Measurements from ENCODE around the gene BRAT1.

DNA sequence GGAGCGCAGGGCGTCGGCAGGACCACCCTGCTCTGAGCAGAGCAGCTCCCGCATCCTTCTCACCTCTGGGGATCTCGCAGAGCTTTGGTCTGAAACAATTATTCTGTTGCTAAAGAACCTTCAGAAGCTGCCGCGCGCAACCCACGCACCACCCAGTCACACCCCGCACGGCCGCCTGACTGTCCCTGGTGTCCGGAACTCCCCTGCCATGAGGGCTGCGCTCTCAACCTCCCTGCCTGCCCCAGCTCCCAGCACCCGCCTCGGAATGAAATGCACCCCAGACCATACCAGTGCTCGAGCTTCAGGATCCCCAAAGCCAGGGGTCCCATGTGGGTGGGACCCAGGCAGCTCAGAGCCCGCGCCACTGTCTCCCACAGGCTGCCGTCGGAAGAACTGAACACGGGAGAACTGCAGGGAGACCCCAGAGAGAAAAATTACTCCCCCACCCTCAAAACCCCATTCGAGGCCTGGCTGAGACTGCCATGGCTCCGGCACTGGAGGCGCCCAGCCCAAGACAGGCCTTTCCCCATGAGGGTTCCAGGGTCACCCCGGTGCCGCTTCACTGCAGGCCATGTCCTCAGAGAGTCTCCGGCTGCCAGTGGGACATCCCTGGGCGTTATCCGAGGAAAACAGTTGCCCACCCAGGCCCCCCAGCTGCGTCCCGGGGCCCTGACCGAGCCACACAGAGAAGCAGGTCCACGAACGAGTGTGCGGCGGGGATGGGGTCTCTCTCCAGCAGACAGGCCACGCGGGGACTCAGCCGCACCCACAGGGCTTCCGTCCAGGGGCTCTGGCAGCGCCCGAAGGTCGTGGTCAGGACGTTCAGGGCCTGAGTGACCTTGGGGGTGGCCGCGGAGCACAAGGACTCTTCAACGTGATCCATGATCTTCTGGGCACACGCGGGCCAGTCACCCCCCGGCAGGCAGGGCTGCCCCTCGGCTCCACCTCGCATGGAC is 12.1 kb downstream of the BRAT1 start:
- TF ChIP-seq, protein P1, sequence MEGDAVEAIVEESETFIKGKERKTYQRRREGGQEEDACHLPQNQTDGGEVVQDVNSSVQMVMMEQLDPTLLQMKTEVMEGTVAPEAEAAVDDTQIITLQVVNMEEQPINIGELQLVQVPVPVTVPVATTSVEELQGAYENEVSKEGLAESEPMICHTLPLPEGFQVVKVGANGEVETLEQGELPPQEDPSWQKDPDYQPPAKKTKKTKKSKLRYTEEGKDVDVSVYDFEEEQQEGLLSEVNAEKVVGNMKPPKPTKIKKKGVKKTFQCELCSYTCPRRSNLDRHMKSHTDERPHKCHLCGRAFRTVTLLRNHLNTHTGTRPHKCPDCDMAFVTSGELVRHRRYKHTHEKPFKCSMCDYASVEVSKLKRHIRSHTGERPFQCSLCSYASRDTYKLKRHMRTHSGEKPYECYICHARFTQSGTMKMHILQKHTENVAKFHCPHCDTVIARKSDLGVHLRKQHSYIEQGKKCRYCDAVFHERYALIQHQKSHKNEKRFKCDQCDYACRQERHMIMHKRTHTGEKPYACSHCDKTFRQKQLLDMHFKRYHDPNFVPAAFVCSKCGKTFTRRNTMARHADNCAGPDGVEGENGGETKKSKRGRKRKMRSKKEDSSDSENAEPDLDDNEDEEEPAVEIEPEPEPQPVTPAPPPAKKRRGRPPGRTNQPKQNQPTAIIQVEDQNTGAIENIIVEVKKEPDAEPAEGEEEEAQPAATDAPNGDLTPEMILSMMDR (IDR thresholded peaks at IDR 0.05): no peak
- TF ChIP-seq POLR2A (IDR thresholded peaks at IDR 0.05) (no peak), EP300 (IDR thresholded peaks at IDR 0.05) (no peak)
